Stimulated activated CD8-positive, alpha-beta memory T cell treated with anti-CD3 and anti-CD28 coated beads, Interleukin-12 subunit alpha, Interleukin-12 subunit beta, amount 100 ng/mL, for 1 hour (primary cell): ENCODE data around the gene LIM2.

ENCODE experiments used
- DNase-seq: peaks from one replicate; pipeline ENCODE4 v3.0.0-alpha.2; 2020; ENCODE audit warnings: low read depth

Gene LIM2

GRCh38 chr19:51365965-51366388 is 21.8 kb downstream of the LIM2 start, which contains the start of gene ETFB:
Gene ETFB, minus strand, starts transcription at chr19:51366388. Its CDS starts 62 bp downstream, at chr19:51366326.
- DNase-seq: no peak

GRCh38 chr19:51365211-51365964 is 22.4 kb downstream of the LIM2 start:
- DNase-seq: no peak

- DNase-seq: no peak
Measured at GRCh38 chr19:51364200-51365106, 23.3 kb downstream of the LIM2 start.

GRCh38 chr19:51361239-51361638 is 26.5 kb downstream of the LIM2 start:
- no peak for DNase-seq

- DNase-seq: no peak
Measured at GRCh38 chr19:51359294-51359693, 28.5 kb downstream of the LIM2 start.

- no peak for DNase-seq
Measured at GRCh38 chr19:51357952-51358351, 29.8 kb downstream of the LIM2 start.

- no peak for DNase-seq
Measured at GRCh38 chr19:51356159-51356801, 31.5 kb downstream of the LIM2 start.

- DNase-seq: no peak
Measured at GRCh38 chr19:51354742-51355148, 33.0 kb downstream of the LIM2 start.

GRCh38 chr19:51354103-51354741 is 33.6 kb downstream of the LIM2 start:
- no peak for DNase-seq

GRCh38 chr19:51352783-51353360 is 34.9 kb downstream of the LIM2 start:
- no peak for DNase-seq

- no peak for DNase-seq
Measured at GRCh38 chr19:51351266-51351990, 36.3 kb downstream of the LIM2 start.

- no peak for DNase-seq
Measured at GRCh38 chr19:51347209-51347928, 40.4 kb downstream of the LIM2 start.

- DNase-seq: no peak
Measured at GRCh38 chr19:51346742-51347141, 41.0 kb downstream of the LIM2 start.

- no peak for DNase-seq
Measured at GRCh38 chr19:51345076-51345620, 42.6 kb downstream of the LIM2 start.

GRCh38 chr19:51342631-51343569 is 44.9 kb downstream of the LIM2 start:
- DNase-seq: no peak

- no peak for DNase-seq
Measured at GRCh38 chr19:51341976-51342580, 45.7 kb downstream of the LIM2 start, which contains the start of gene VSIG10L. Gene VSIG10L, minus strand, starts transcription at chr19:51342139. Its CDS starts 15 bp downstream, at chr19:51342124.

- no peak for DNase-seq
Measured at GRCh38 chr19:51341066-51341465, 46.7 kb downstream of the LIM2 start.
